Body of pancreas (tissue), 4 donors: Measurements from ENCODE around the gene FAM124A.

Source experiments
- CTCF ChIP-seq, 7 experiments: fragments of 450-650 bp in 4 of 7; fragments of 200-600 bp in 3 of 7; sonication (generic) in 3 of 7; IDR thresholded peaks; one replicate each; pipeline ENCODE4 v1.5.1; 2016 to 2019; ENCODE audit warnings: antibody characterized with exemption in 7 of 7
- POLR2A ChIP-seq, 3 donors: fragments of 450-650 bp; IDR thresholded peaks; one replicate each; pipeline ENCODE4 v1.6.1; 2016; ENCODE audit warnings: antibody characterized with exemption in 3 of 3, mild to moderate bottlenecking in 2 of 3

GRCh38 chr13:51292000-51292565, 69.9 kb downstream of the FAM124A start:
- TF ChIP-seq CTCF (IDR thresholded peaks at IDR 0.05) (no peak), POLR2A (IDR thresholded peaks at IDR 0.05) (no peak)
